ENCODE data around the gene ACY1.
"Not testable (repeated sequence)": the region's sequence is repeated elsewhere in the genome, so short reads cannot be mapped to it uniquely, and the experiment has no call there.

DNA sequence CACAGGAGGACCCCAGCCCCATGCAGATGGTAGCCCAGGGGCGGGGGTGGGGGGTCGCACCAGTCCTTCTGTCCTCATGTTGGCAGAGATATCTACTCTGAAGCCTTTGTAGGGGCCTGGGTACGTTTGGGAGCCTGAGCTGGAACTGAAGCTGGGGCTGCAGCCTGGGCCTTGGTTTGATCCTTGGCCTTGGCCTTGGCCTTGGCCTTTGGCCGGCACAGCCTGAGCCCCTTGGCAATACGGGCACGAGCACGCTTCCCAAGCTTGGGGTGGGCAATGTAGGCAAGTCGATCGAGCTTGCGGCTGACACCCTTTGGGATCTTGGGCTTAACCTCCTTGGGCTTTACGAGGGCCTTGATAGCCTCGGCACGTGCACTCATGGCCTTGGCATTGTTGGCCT is 10.3 kb downstream of the ACY1 start:
- not testable (repeated sequence) for TF ChIP-seq RXRB (CRISPR knock-in tag; IDR thresholded peaks at IDR 0.05; ENCODE audit: borderline replicate concordance); NFYB (CRISPR knock-in tag; IDR thresholded peaks at IDR 0.05); POLR2A (IDR thresholded peaks at IDR 0.05; ENCODE audit: insufficient read depth in 1 of 2, low read depth in 2 of 2, low read length in 2 of 2); MEF2D (CRISPR knock-in tag; IDR thresholded peaks at IDR 0.05); ZNF251 (CRISPR knock-in tag; IDR thresholded peaks at IDR 0.05); TCF7L2 (IDR thresholded peaks at IDR 0.05; ENCODE audit: low read depth, low read length); ZSCAN31 (CRISPR knock-in tag; IDR thresholded peaks at IDR 0.05; ENCODE audit: low read depth); ZNF773 (CRISPR knock-in tag; IDR thresholded peaks at IDR 0.05; ENCODE audit: borderline replicate concordance)
- TF ChIP-seq, protein P1, sequence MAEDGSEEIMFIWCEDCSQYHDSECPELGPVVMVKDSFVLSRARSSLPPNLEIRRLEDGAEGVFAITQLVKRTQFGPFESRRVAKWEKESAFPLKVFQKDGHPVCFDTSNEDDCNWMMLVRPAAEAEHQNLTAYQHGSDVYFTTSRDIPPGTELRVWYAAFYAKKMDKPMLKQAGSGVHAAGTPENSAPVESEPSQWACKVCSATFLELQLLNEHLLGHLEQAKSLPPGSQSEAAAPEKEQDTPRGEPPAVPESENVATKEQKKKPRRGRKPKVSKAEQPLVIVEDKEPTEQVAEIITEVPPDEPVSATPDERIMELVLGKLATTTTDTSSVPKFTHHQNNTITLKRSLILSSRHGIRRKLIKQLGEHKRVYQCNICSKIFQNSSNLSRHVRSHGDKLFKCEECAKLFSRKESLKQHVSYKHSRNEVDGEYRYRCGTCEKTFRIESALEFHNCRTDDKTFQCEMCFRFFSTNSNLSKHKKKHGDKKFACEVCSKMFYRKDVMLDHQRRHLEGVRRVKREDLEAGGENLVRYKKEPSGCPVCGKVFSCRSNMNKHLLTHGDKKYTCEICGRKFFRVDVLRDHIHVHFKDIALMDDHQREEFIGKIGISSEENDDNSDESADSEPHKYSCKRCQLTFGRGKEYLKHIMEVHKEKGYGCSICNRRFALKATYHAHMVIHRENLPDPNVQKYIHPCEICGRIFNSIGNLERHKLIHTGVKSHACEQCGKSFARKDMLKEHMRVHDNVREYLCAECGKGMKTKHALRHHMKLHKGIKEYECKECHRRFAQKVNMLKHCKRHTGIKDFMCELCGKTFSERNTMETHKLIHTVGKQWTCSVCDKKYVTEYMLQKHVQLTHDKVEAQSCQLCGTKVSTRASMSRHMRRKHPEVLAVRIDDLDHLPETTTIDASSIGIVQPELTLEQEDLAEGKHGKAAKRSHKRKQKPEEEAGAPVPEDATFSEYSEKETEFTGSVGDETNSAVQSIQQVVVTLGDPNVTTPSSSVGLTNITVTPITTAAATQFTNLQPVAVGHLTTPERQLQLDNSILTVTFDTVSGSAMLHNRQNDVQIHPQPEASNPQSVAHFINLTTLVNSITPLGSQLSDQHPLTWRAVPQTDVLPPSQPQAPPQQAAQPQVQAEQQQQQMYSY (CRISPR knock-in tag; IDR thresholded peaks at IDR 0.05), result not testable (repeated sequence)
- TF ChIP-seq, protein P2, sequence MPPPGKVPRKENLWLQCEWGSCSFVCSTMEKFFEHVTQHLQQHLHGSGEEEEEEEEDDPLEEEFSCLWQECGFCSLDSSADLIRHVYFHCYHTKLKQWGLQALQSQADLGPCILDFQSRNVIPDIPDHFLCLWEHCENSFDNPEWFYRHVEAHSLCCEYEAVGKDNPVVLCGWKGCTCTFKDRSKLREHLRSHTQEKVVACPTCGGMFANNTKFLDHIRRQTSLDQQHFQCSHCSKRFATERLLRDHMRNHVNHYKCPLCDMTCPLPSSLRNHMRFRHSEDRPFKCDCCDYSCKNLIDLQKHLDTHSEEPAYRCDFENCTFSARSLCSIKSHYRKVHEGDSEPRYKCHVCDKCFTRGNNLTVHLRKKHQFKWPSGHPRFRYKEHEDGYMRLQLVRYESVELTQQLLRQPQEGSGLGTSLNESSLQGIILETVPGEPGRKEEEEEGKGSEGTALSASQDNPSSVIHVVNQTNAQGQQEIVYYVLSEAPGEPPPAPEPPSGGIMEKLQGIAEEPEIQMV (CRISPR knock-in tag; IDR thresholded peaks at IDR 0.05; ENCODE audit: low read depth), result not testable (repeated sequence)
- TF ChIP-seq, protein P3, sequence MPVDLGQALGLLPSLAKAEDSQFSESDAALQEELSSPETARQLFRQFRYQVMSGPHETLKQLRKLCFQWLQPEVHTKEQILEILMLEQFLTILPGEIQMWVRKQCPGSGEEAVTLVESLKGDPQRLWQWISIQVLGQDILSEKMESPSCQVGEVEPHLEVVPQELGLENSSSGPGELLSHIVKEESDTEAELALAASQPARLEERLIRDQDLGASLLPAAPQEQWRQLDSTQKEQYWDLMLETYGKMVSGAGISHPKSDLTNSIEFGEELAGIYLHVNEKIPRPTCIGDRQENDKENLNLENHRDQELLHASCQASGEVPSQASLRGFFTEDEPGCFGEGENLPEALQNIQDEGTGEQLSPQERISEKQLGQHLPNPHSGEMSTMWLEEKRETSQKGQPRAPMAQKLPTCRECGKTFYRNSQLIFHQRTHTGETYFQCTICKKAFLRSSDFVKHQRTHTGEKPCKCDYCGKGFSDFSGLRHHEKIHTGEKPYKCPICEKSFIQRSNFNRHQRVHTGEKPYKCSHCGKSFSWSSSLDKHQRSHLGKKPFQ (CRISPR knock-in tag; IDR thresholded peaks at IDR 0.05; ENCODE audit: insufficient replicate concordance), result not testable (repeated sequence)

Data from HepG2 (cell line).